Adrenal gland (tissue), 12 donors: ENCODE measurements around the gene ZP2. TPM values are rescaled to one million over a fixed set of nuclear protein-coding genes. Genes with fewer than 3 reads are reported as not detected.
"Not testable (repeated sequence)": the region's sequence is repeated elsewhere in the genome, so short reads cannot be mapped to it uniquely, and the experiment has no call there.

Experiments used
- DNase-seq, 7 donors: peaks; one replicate each; pipeline ENCODE4 v3.0.0-alpha.2; 2019 to 2020
- H3K27ac ChIP-seq, 5 donors: fragments of 200-600 bp; sonication (generic) in 4 of 5; 1 replicate in 3 of 5; 2 replicates in 2 of 5; pipeline versions ENCODE4 v1.5.1 to v1.8.0; 2016 to 2020; ENCODE audit warnings: mild to moderate bottlenecking in 1 of 5
- H3K27me3 ChIP-seq: fragments of 200-600 bp; 2 replicates; pipeline ENCODE4 v1.8.0; 2021
- H3K36me3 ChIP-seq, 2 donors: fragments of 200-600 bp; replicated peaks in 1 of 2; 1 replicate in 1 of 2; 2 replicates in 1 of 2; pipeline versions ENCODE4 v1.5.1 to v1.8.0; 2018 to 2022
- H3K4me1 ChIP-seq, 2 donors: fragments of 200-600 bp; replicated peaks in 1 of 2; 1 replicate in 1 of 2; 2 replicates in 1 of 2; pipeline versions ENCODE4 v1.5.1 to v1.8.0; 2018 to 2021
- H3K4me3 ChIP-seq, 4 donors: fragments of 200-600 bp; sonication (generic) in 3 of 4; one replicate each; pipeline ENCODE4 v1.5.1; 2016 to 2018
- H3K9me3 ChIP-seq, 3 donors: fragments of 200-600 bp; sonication (generic) in 1 of 3; replicated peaks in 1 of 3; 1 replicate in 2 of 3; 2 replicates in 1 of 3; pipeline versions ENCODE4 v1.5.1 to v1.8.0; 2016 to 2021
- POLR2A ChIP-seq, 2 donors: fragments of 450-650 bp; IDR thresholded peaks; one replicate each; pipeline ENCODE4 v1.6.1; 2017; ENCODE audit warnings: antibody characterized with exemption in 2 of 2, mild to moderate bottlenecking in 2 of 2, moderate library complexity in 1 of 2
- WGBS, 4 donors: extraction: QIAGEN DNeasy Blood & Tissue Kit in 2 of 4; methylation state at CpG; one replicate each; pipeline versions ENCODE4 v1.1.5 to v1.1.7; 2013 to 2017; 5-methylcytosine and 5-hydroxymethylcytosine counted together
- intact Hi-C, 2 donors: fragments of 100-400 bp; cut with DNase I; formaldehyde crosslinking; loops; one replicate each; pipeline versions ENCODE4 v1.14.1 to v1.15.0; 2022 to 2023
- polyA plus RNA-seq, 3 donors: library from polyadenylated mRNA; stranded (reverse); fragments of 200-250 nt in 2 of 3; fragments of 350-450 nt in 1 of 3; fragmentation: Illumina TruSeq in 1 of 3; extraction: RNeasy Lipid Tissue Mini Kit (QIAGEN cat#74804) in 1 of 3; gene quantifications; one replicate each; pipeline ENCODE4 v1.2.3, GENCODE V29; 2013 to 2014
- total RNA-seq, 9 donors: library from RNA; depleted of rRNA in 4 of 9; stranded (reverse); fragments of >200 nt in 4 of 9; fragments of 120-200 nt in 1 of 9; fragmentation: NEBNext Ultra II Directional in 1 of 9; extraction: Animal tissue kit (Norgen Biotek cat#: 25700) in 1 of 9; gene quantifications; one replicate each; pipeline versions ENCODE4 v1.1.0 to v1.2.4, GENCODE V29; 2013 to 2023
- TF ChIP-seq, protein P1 (sequence below), 6 experiments: fragments of 450-650 bp in 4 of 6; fragments of 200-600 bp in 2 of 6; sonication (generic) in 1 of 6; IDR thresholded peaks; 1 replicate in 5 of 6; 2 replicates in 1 of 6; pipeline versions ENCODE4 v1.5.1 to v1.8.0; 2016 to 2021; ENCODE audit warnings: antibody characterized with exemption in 6 of 6, mild to moderate bottlenecking in 2 of 6, moderate library complexity in 1 of 6
- donor health status: healthy with polysubstance abuse.
- donor health status: Bipolar disorder and iron deficiency.
- donor health status: DM: yes; HTN: yes; CAD: no.
- donor health status: DM: no; HTN: no; CAD: no.
- donor health status: DM: no; HTN: no; CAD: no.
- donor health status: DM: yes; HTN: yes; CAD: no.

ZP2 gene
- total and polyA plus RNA-seq, 12 donors, result not detected

DNA sequence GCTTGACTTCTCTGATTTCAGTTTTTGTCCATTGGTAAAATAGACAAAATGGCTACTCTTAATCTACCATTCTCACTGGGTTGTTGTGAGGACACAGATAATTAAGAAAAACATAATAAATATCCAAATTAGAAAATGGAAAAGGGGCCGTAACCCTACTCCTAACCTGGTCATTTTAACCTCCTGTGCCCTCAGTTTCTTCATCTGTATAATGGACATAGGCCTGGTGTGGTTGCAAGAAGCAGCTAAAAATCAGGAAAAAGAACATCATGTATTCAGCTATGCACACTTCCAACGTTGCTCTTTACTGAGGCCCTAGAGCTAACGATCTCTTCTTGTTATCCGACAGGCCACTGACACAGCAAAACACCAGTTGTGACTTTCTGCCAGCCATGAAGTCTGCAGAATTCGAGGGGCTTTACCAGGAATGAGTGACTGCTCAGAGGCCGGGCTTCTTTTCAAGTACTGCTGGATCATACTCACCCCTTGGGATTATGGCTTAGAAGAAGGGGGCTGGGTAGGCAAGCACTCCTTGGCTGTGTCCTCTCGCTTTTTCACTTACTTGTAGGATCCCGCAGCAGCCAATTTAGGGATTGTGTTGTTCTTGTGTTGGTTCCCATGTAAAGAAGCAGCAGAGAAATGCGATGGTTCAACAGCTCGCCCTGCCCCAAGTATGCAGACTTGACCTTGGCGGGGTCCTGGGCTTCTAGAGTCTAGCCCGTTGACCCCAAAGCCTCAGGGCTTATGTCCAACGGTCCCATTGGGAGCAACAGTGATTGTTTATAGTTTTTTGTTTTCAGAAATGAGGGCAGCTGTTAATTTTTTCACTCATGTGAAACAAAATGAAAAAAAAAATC lies 32.0 kb downstream of the ZP2 start:
- Histone ChIP-seq H3K27ac (peak overlapping the region in 1 of 5 donors; percentile 1), H3K4me3 (no peak overlapping the region), H3K36me3 (peaks cover 0 to 40% of the 10 kb centered on the region in 2 donors), H3K4me1 (no peaks in the 10 kb centered on the region), H3K9me3 (no peaks in the 10 kb centered on the region), H3K27me3 (no peaks in the 10 kb centered on the region)
- peak in 2 of 7 donors; percentile 28 to 63 for DNase-seq
- WGBS, 4 donors, result 75 to 87% (median 80%) methylated on average over 11 to 13 of the region's 13 CpGs
- intact Hi-C loops, result no loop called here
- TF ChIP-seq, protein P1, sequence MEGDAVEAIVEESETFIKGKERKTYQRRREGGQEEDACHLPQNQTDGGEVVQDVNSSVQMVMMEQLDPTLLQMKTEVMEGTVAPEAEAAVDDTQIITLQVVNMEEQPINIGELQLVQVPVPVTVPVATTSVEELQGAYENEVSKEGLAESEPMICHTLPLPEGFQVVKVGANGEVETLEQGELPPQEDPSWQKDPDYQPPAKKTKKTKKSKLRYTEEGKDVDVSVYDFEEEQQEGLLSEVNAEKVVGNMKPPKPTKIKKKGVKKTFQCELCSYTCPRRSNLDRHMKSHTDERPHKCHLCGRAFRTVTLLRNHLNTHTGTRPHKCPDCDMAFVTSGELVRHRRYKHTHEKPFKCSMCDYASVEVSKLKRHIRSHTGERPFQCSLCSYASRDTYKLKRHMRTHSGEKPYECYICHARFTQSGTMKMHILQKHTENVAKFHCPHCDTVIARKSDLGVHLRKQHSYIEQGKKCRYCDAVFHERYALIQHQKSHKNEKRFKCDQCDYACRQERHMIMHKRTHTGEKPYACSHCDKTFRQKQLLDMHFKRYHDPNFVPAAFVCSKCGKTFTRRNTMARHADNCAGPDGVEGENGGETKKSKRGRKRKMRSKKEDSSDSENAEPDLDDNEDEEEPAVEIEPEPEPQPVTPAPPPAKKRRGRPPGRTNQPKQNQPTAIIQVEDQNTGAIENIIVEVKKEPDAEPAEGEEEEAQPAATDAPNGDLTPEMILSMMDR (IDR thresholded peaks at IDR 0.05), result no peak
- TF ChIP-seq POLR2A (IDR thresholded peaks at IDR 0.05), result no peak

DNA sequence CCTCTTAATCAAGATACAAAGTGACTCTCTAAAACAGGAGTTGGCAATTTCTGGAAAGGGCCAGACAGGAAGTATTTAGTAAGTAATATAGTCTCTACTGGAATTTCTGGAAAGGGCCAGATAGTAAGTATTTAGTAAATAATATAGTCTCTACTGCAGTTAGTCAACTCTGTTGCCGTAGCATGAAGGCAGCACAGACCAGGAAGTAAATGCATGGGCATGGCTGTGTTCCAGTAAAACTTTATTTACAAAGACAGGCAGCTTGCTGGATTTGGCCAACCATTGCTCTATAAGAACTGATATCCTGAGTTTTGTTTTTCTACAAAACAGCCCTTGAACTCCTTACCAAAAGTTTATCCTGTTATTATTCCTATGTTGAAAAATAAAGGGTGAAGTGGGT lies 36.0 kb downstream of the ZP2 start:
- H3K27me3 ChIP-seq, result no peaks in the 10 kb centered on the region
- no peaks in the 10 kb centered on the region for H3K4me1 ChIP-seq
- H3K4me3 ChIP-seq, result no peak overlapping the region
- TF ChIP-seq POLR2A (IDR thresholded peaks at IDR 0.05), result no peak
- TF ChIP-seq, protein P1 (IDR thresholded peaks at IDR 0.05), result no peak
- no peaks in the 10 kb centered on the region for H3K9me3 ChIP-seq
- intact Hi-C loops, result no loop called here
- H3K36me3 ChIP-seq, result peaks cover 0 to 58% of the 10 kb centered on the region in 2 donors
- no peak for DNase-seq
- WGBS, 4 donors, result 91 to 100% (median 92%) methylated on average over 1 of the region's 1 CpG
- no peak overlapping the region for H3K27ac ChIP-seq

DNA sequence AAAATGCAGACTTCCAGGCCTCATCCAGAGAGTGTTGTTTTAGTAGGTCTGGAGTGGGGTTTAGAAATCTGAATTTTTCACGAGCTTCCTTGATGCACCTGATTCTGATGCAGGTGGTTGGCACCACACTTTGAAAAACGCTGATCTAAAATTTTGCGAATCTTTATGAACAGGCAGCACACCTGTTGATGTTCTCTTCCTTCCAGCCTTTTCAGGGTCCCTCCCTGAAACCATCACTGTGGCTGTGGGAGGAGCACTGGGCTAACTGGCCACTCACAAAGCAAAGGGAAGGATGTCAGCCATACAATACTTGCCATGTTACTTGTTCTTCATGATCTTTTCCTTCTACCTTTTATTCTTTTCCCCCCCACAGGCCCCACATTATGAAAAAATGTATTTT lies 38.7 kb downstream of the ZP2 start:
- intact Hi-C loops, result no loop called here
- Histone ChIP-seq H3K27me3 (no peaks in the 10 kb centered on the region), H3K36me3 (peaks cover 0 to 53% of the 10 kb centered on the region in 2 donors), H3K27ac (no peak overlapping the region), H3K4me3 (no peak overlapping the region), H3K4me1 (no peaks in the 10 kb centered on the region), H3K9me3 (no peaks in the 10 kb centered on the region)
- no peak for DNase-seq
- no peak for TF ChIP-seq POLR2A (IDR thresholded peaks at IDR 0.05)
- TF ChIP-seq, protein P1 (IDR thresholded peaks at IDR 0.05), result no peak
- 83 to 96% (median 92%) methylated on average over 3 of the region's 3 CpGs for WGBS, 4 donors

DNA sequence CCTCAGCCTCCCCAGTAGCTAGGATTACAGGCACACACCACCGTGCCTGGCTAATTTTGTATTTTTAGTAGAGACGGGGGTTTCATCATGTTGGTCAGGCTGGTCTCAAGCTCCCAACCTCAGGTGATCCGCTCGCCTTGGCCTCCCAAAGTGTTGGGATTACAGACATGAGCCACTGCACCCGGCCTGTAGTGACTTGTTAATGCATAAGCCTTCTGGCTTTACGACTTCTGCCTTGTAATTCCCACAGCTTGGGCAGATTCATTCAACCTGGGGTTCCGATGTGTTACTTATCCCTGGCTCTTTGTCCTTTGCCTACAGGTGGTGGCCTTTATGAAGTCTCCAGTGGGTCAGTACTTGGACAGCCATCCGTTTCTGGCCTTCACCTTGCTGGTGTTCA lies 41.3 kb downstream of the ZP2 start:
- intact Hi-C loops, DNase-seq, H3K4me1 ChIP-seq, H3K27me3 ChIP-seq, H3K9me3 ChIP-seq, H3K4me3 ChIP-seq, H3K27ac ChIP-seq: not testable (repeated sequence)
- H3K36me3 ChIP-seq, result peaks cover 0 to 45% of the 10 kb centered on the region in 2 donors
- WGBS, 4 donors, result 89 to 98% (median 95%) methylated on average over 7 to 8 of the region's 8 CpGs
